Activated B cell treated with CpG ODN at 0.5 μM for 24 hours (primary cell): Measurements from ENCODE around the gene MACROD2. TPM values are rescaled to one million over a fixed set of nuclear protein-coding genes. Genes with fewer than 3 reads are reported as not detected.

Source experiments
- ATAC-seq: fragments of 200-7000 bp; cut with Tn5 transposase; one replicate; pipeline ENCODE4 v1.10.0; 2021; ENCODE audit warnings: low read depth, mild to moderate bottlenecking, moderate library complexity
- CTCF ChIA-PET: fragments of 350-600 bp; sonication (Branson Sonifier 250); formaldehyde crosslinking; loops from one replicate; lab custom pipeline; 2021; ENCODE audit warnings: antibody characterized with exemption; lab: Charles Lee
- POLR2A ChIA-PET: fragments of 350-600 bp; sonication (Branson Sonifier 250); formaldehyde crosslinking; loops from one replicate; lab custom pipeline; 2021; ENCODE audit warnings: antibody characterized with exemption; lab: Charles Lee
- DNase-seq: peaks from one replicate; pipeline ENCODE4 v3.0.0; 2022
- H3K27ac Mint-ChIP-seq: one replicate; pipeline ENCODE4 v1.8.0; 2020; ENCODE audit warnings: mixed read lengths
- H3K27me3 Mint-ChIP-seq: one replicate; pipeline ENCODE4 v1.8.0; 2021; ENCODE audit warnings: mixed read lengths
- H3K36me3 Mint-ChIP-seq: one replicate; pipeline ENCODE4 v1.8.0; 2021; ENCODE audit warnings: low read depth, mixed read lengths
- H3K4me1 Mint-ChIP-seq: one replicate; pipeline ENCODE4 v1.8.0; 2021; ENCODE audit warnings: mixed read lengths
- H3K4me3 Mint-ChIP-seq: one replicate; pipeline ENCODE4 v1.8.0; 2020; ENCODE audit warnings: mild to moderate bottlenecking, mixed read lengths
- H3K9me3 Mint-ChIP-seq: one replicate; pipeline ENCODE4 v1.8.0; 2020; ENCODE audit warnings: mixed read lengths
- CTCF ChIP-seq: fragments of 200-600 bp; IDR thresholded peaks from one replicate; pipeline ENCODE4 v1.8.0; 2022; ENCODE audit warnings: antibody characterized with exemption, mild to moderate bottlenecking
- intact Hi-C: fragments of 100-400 bp; cut with micrococcal nuclease; formaldehyde crosslinking; loops from one replicate; pipeline ENCODE4 v1.15.1; 2024
- total RNA-seq: library from RNA; stranded (reverse); gene quantifications from 2 replicates; pipeline ENCODE4 v1.2.3, GENCODE V29; 2022

The MACROD2 gene
- total RNA-seq, 1 donor from 2014 or later, result 55.1 TPM

- Mint-ChIP-seq H3K36me3 (no peaks in the 10 kb centered on the region), H3K4me3 (no peak overlapping the region), H3K27ac (no peak overlapping the region), H3K4me1 (no peaks in the 10 kb centered on the region), H3K9me3 (no peaks in the 10 kb centered on the region), H3K27me3 (peaks cover 3% of the 10 kb centered on the region)
- DNase-seq (no peak), ATAC-seq (no peak)
- ChIA-PET POLR2A (no interaction called here), CTCF (no interaction called here)
- TF ChIP-seq CTCF, result no peak
- intact Hi-C loops, result no loop called here
Measured at GRCh38 chr20:14688005-14688404, 692.7 kb downstream of the MACROD2 start.

GRCh38 chr20:14691994-14692393, 696.7 kb downstream of the MACROD2 start:
- intact Hi-C loops, result no loop called here
- POLR2A ChIA-PET, result no interaction called here
- TF ChIP-seq CTCF, result no peak
- H3K4me3 Mint-ChIP-seq, result no peak overlapping the region
- CTCF ChIA-PET, result no interaction called here
- H3K4me1 Mint-ChIP-seq, result no peaks in the 10 kb centered on the region
- ATAC-seq, result no peak
- H3K27me3 Mint-ChIP-seq, result peaks cover 2% of the 10 kb centered on the region
- no peaks in the 10 kb centered on the region for H3K9me3 Mint-ChIP-seq
- no peak for DNase-seq
- H3K27ac Mint-ChIP-seq, result no peak overlapping the region
- H3K36me3 Mint-ChIP-seq, result no peaks in the 10 kb centered on the region

- intact Hi-C loops, result no loop called here
- ChIA-PET CTCF (no interaction called here), POLR2A (no interaction called here)
- Mint-ChIP-seq H3K36me3 (no peaks in the 10 kb centered on the region), H3K9me3 (no peaks in the 10 kb centered on the region), H3K4me3 (no peak overlapping the region), H3K27me3 (peaks cover 4% of the 10 kb centered on the region), H3K27ac (no peak overlapping the region), H3K4me1 (no peaks in the 10 kb centered on the region)
- DNase-seq, result no peak
- no peak for ATAC-seq
- TF ChIP-seq CTCF, result no peak
Measured at GRCh38 chr20:14696478-14696877, 701.2 kb downstream of the MACROD2 start.

- Mint-ChIP-seq H3K4me1 (no peaks in the 10 kb centered on the region), H3K4me3 (no peak overlapping the region), H3K36me3 (no peaks in the 10 kb centered on the region), H3K27ac (no peak overlapping the region), H3K27me3 (peaks cover 4% of the 10 kb centered on the region), H3K9me3 (no peaks in the 10 kb centered on the region)
- no peak for DNase-seq
- ChIA-PET POLR2A (no interaction called here), CTCF (no interaction called here)
- no peak for TF ChIP-seq CTCF
- no peak for ATAC-seq
- intact Hi-C loops, result no loop called here
Measured at GRCh38 chr20:14696937-14697336, 701.6 kb downstream of the MACROD2 start.

GRCh38 chr20:14698125-14698524, 702.8 kb downstream of the MACROD2 start:
- CTCF ChIA-PET, result no interaction called here
- TF ChIP-seq CTCF, result no peak
- Mint-ChIP-seq H3K4me1 (no peaks in the 10 kb centered on the region), H3K27me3 (peaks cover 4% of the 10 kb centered on the region), H3K9me3 (no peaks in the 10 kb centered on the region), H3K4me3 (no peak overlapping the region), H3K36me3 (no peaks in the 10 kb centered on the region), H3K27ac (no peak overlapping the region)
- intact Hi-C loops, result no loop called here
- ATAC-seq, result no peak
- POLR2A ChIA-PET, result no interaction called here
- DNase-seq, result no peak
